ENCODE measurements around the gene RPP25L. TPM values are rescaled to one million over a fixed set of nuclear protein-coding genes. Genes with fewer than 3 reads are reported as not detected.

Gene RPP25L
- polyA plus RNA-seq, 1 of the 3 experiments (the other 2 are of a cell fraction) = 47.6 TPM

DNA sequence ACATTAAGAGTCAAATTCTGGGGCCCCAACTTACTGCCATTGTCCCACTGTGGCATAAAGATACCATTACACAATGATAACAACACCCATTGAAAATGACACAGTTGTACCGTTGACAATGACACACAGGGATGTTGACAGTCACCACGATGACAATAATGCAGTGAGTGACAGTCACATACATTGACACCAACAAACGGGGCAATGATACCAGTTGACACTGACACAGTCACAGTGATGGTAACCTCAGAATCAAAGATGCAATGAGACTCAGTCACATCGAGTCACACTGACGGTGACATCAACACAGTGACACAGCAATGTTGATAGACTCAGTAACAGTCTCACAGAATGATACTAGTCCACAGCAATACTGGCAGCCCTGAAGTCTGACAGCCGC is 39.3 kb downstream of the RPP25L start:
- TF ChIP-seq, protein P1, sequence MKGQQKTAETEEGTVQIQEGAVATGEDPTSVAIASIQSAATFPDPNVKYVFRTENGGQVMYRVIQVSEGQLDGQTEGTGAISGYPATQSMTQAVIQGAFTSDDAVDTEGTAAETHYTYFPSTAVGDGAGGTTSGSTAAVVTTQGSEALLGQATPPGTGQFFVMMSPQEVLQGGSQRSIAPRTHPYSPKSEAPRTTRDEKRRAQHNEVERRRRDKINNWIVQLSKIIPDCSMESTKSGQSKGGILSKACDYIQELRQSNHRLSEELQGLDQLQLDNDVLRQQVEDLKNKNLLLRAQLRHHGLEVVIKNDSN (IDR thresholded peaks at IDR 0.05; ENCODE audit: borderline replicate concordance, low read depth) = no peak
- TF ChIP-seq YY1 (IDR thresholded peaks at IDR 0.05; ENCODE audit: low read depth) (no peak), SIN3A (IDR thresholded peaks at IDR 0.05; ENCODE audit: borderline replicate concordance, low read depth, low read length) (no peak), NRF1 (IDR thresholded peaks at IDR 0.05; ENCODE audit: low read depth, low read length) (no peak), CHD2 (IDR thresholded peaks at IDR 0.05; ENCODE audit: low read length, partially characterized antibody) (no peak), EZH2phosphoT487 (IDR thresholded peaks at IDR 0.05; ENCODE audit: borderline replicate concordance, low read depth) (no peak), RAD21 (IDR thresholded peaks at IDR 0.05; ENCODE audit: low read length) (no peak), FOXJ3 (CRISPR knock-in tag; IDR thresholded peaks at IDR 0.05) (no peak), MXI1 (IDR thresholded peaks at IDR 0.05; ENCODE audit: low read depth, low read length) (no peak), FOSL2 (IDR thresholded peaks at IDR 0.05; ENCODE audit: borderline replicate concordance, low read depth) (no peak), RFX5 (IDR thresholded peaks at IDR 0.05; ENCODE audit: low read length) (no peak), FOXM1 (IDR thresholded peaks at IDR 0.05; ENCODE audit: low read depth) (no peak), EP300 (IDR thresholded peaks at IDR 0.05; ENCODE audit: borderline replicate concordance in 1 of 2, low read depth in 1 of 2, low read length in 1 of 2) (no peak)
- TF ChIP-seq, protein P2, sequence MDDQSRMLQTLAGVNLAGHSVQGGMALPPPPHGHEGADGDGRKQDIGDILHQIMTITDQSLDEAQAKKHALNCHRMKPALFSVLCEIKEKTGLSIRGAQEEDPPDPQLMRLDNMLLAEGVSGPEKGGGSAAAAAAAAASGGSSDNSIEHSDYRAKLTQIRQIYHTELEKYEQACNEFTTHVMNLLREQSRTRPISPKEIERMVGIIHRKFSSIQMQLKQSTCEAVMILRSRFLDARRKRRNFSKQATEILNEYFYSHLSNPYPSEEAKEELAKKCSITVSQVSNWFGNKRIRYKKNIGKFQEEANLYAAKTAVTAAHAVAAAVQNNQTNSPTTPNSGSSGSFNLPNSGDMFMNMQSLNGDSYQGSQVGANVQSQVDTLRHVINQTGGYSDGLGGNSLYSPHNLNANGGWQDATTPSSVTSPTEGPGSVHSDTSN (IDR thresholded peaks at IDR 0.05) = no peak
- TF ChIP-seq, protein P3, sequence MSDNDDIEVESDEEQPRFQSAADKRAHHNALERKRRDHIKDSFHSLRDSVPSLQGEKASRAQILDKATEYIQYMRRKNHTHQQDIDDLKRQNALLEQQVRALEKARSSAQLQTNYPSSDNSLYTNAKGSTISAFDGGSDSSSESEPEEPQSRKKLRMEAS (IDR thresholded peaks at IDR 0.05; ENCODE audit: low read depth) = no peak

DNA sequence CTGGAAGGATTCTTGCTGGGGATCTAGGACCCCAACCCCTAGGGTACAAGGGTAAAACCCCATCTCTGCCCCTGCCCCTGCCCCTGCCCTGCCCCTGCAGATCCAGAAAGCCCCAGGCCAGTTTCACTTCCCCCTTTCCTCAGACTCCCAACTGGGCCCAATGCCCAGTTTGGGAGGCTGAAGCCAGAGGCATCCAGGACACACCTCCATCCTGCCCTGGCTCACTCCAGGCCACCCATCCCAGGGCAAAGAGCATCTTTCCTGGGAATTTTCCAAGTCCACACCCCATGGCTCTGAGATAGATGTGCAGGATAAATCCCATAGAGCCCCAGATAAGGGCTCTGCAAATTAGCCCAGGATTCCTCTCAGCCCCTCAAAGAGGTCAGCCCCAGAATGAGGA is 39.8 kb downstream of the RPP25L start:
- Histone ChIP-seq H3K9ac (no peak overlapping the region), H3K4me3 (ENCODE audit: low read depth in 2 of 2, low read length in 1 of 2) (no peak overlapping the region), H3K4me2 (no peak overlapping the region), H3F3A (replicated peaks; ENCODE audit: insufficient read depth) (no peaks in the 10 kb centered on the region), H4K20me1 (ENCODE audit: insufficient read depth) (no peaks in the 10 kb centered on the region), H2AFZ (ENCODE audit: low read depth) (no peak overlapping the region), H3K9me3 (no peaks in the 10 kb centered on the region), H3K36me3 (replicated peaks in 1 of 2; ENCODE audit: control insufficient read depth in 1 of 2, insufficient read depth in 2 of 2, low read length in 1 of 2) (no peaks in the 10 kb centered on the region), H3K9me2 (no peaks in the 10 kb centered on the region), H3K27ac (ENCODE audit: low read depth in 2 of 2, low read length in 1 of 2) (peak overlapping the region in 1 of 2 experiments; percentile 94; a peak in 2 of 4 replicates), H3K79me2 (ENCODE audit: insufficient read depth) (no peaks in the 10 kb centered on the region), H3K4me1 (ENCODE audit: control insufficient read depth in 1 of 2, insufficient read depth in 2 of 2, low read depth in 1 of 2, low read length in 1 of 2) (peaks cover 0 to 96% of the 10 kb centered on the region in 2 experiments; a peak in 2 of 4 replicates), H3K27me3 (ENCODE audit: insufficient read depth) (no peaks in the 10 kb centered on the region)
- peak; percentile 74 for DNase-seq
- POLR2A ChIA-PET = no interaction called here
- CTCF ChIA-PET = interaction anchor here (0.7 to 3.5 kb wide), 4 partner anchors 8 to 32 kb away, joined by 3 to 34 read pairs (median 4); no protein-coding TSS in a partner anchor
- TF ChIP-seq, protein P2 (IDR thresholded peaks at IDR 0.05) = no peak
- TF ChIP-seq EP300 (IDR thresholded peaks at IDR 0.05; ENCODE audit: borderline replicate concordance in 1 of 2, low read depth in 1 of 2, low read length in 1 of 2) = peak in 1 of 2 experiments; percentile 26; a peak in 1 of 4 replicates
- 0 out of 2 replicates have a peak, but pooled peaks have one; percentile 53 for TF ChIP-seq RCOR1 (IDR thresholded peaks at IDR 0.05; ENCODE audit: low read length)

More for the DNA sequence above, 39.3 kb downstream of the RPP25L start:
- no peak for DNase-seq
- H3K36me3 ChIP-seq (replicated peaks in 1 of 2; ENCODE audit: control insufficient read depth in 1 of 2, insufficient read depth in 2 of 2, low read length in 1 of 2) = no peaks in the 10 kb centered on the region
- H4K20me1 ChIP-seq (ENCODE audit: insufficient read depth) = no peaks in the 10 kb centered on the region
- no peak overlapping the region for H3K9ac ChIP-seq
- H3K9me3 ChIP-seq = no peaks in the 10 kb centered on the region
- WGBS (ENCODE audit: low lambda C conversion rate) = 74% methylated on average over 5 of the region's 6 CpGs
- no peaks in the 10 kb centered on the region for H3K9me2 ChIP-seq
- H3K4me2 ChIP-seq = no peak overlapping the region
- H3K27ac ChIP-seq (ENCODE audit: low read depth in 2 of 2, low read length in 1 of 2) = peak overlapping the region in 1 of 2 experiments; percentile 94; a peak in 2 of 4 replicates
- CTCF ChIA-PET = no interaction called here
- no peaks in the 10 kb centered on the region for H3K27me3 ChIP-seq (ENCODE audit: insufficient read depth)
- H3K4me3 ChIP-seq (ENCODE audit: low read depth in 2 of 2, low read length in 1 of 2) = no peak overlapping the region
- POLR2A ChIA-PET = no interaction called here
- no peak overlapping the region for H2AFZ ChIP-seq (ENCODE audit: low read depth)
- no peaks in the 10 kb centered on the region for H3K79me2 ChIP-seq (ENCODE audit: insufficient read depth)
- H3K4me1 ChIP-seq (ENCODE audit: control insufficient read depth in 1 of 2, insufficient read depth in 2 of 2, low read depth in 1 of 2, low read length in 1 of 2) = peaks cover 0 to 96% of the 10 kb centered on the region in 2 experiments; a peak in 2 of 4 replicates
- no peaks in the 10 kb centered on the region for H3F3A ChIP-seq (replicated peaks; ENCODE audit: insufficient read depth)
